MM.1S (cell line): ENCODE results near the gene COL18A1.

Experiments used
- DNase-seq: peaks from one replicate; pipeline ENCODE4 v3.0.0-alpha.2; 2015
- H2AFZ ChIP-seq: fragments of 300-600 bp; sonication (generic); 2 replicates; pipeline ENCODE4 v1.6.0; 2016; ENCODE audit warnings: antibody characterized with exemption, low read length
- H3F3A ChIP-seq: fragments of 300-600 bp; sonication (generic); 2 replicates; pipeline ENCODE4 v1.6.1; 2016; ENCODE audit warnings: mild to moderate bottlenecking, antibody characterized with exemption, low read length, moderate library complexity, mixed read lengths; ENCODE audit not compliant: insufficient read depth
- H3K27ac ChIP-seq: fragments of 300-600 bp; sonication (generic); 2 replicates; pipeline ENCODE4 v1.5.1; 2016; ENCODE audit warnings: mild to moderate bottlenecking, low read length
- H3K27me3 ChIP-seq: fragments of 300-600 bp; sonication (generic); replicated peaks from 2 replicates; pipeline ENCODE4 v1.6.0; 2016; ENCODE audit warnings: low read length; ENCODE audit not compliant: insufficient read depth
- H3K36me3 ChIP-seq: fragments of 300-600 bp; sonication (generic); replicated peaks from 2 replicates; pipeline ENCODE4 v1.6.1; 2016; ENCODE audit warnings: mild to moderate bottlenecking, low read length, mixed read lengths; ENCODE audit not compliant: insufficient read depth
- H3K4me1 ChIP-seq: fragments of 300-600 bp; sonication (generic); 2 replicates; pipeline ENCODE4 v1.6.1; 2016; ENCODE audit warnings: low read length, mixed read lengths
- H3K4me2 ChIP-seq: fragments of 300-600 bp; sonication (generic); 2 replicates; pipeline ENCODE4 v1.6.0; 2016; ENCODE audit warnings: low read depth, low read length
- H3K4me3 ChIP-seq: fragments of 300-600 bp; sonication (generic); 2 replicates; pipeline ENCODE4 v1.5.1; 2016; ENCODE audit warnings: low read length, mixed read lengths
- H3K79me2 ChIP-seq: fragments of 300-600 bp; sonication (generic); 2 replicates; pipeline ENCODE4 v1.6.1; 2016; ENCODE audit warnings: mixed run types, low read length, mixed read lengths
- H3K9ac ChIP-seq: fragments of 300-600 bp; sonication (generic); 2 replicates; pipeline ENCODE4 v1.6.1; 2016; ENCODE audit warnings: low read length, mixed read lengths
- H3K9me2 ChIP-seq: fragments of 300-600 bp; sonication (generic); replicated peaks from 2 replicates; pipeline ENCODE4 v1.6.1; 2016; ENCODE audit warnings: mild to moderate bottlenecking, low read length, mixed read lengths; ENCODE audit not compliant: insufficient read depth
- H3K9me3 ChIP-seq: fragments of 300-600 bp; sonication (generic); replicated peaks from 2 replicates; pipeline ENCODE4 v1.6.1; 2016; ENCODE audit warnings: mild to moderate bottlenecking, low read length, mixed read lengths; ENCODE audit not compliant: insufficient read depth
- H4K20me1 ChIP-seq: fragments of 300-600 bp; sonication (generic); 2 replicates; pipeline ENCODE4 v1.6.1; 2016; ENCODE audit warnings: mild to moderate bottlenecking, low read length, moderate library complexity, mixed read lengths; ENCODE audit not compliant: insufficient read depth
- EZH2 ChIP-seq: fragments of 300-600 bp; sonication (generic); optimal IDR thresholded peaks from 2 replicates; pipeline ENCODE3; 2017; ENCODE audit warnings: low read depth, mild to moderate bottlenecking, antibody characterized with exemption, low read length, mixed read lengths
- EZH2phosphoT487 ChIP-seq: fragments of 300-600 bp; sonication (generic); IDR thresholded peaks from 2 replicates; pipeline ENCODE4 v1.6.1; 2018; ENCODE audit warnings: antibody characterized with exemption, low read length
- TF ChIP-seq, protein P1 (sequence below): fragments of 300-600 bp; sonication (generic); IDR thresholded peaks from 2 replicates; pipeline ENCODE4 v1.5.1; 2016; ENCODE audit warnings: antibody characterized with exemption, low read length, mixed read lengths

The COL18A1 gene

GRCh38 chr21:45505416-45506021 is 100.6 kb downstream of the COL18A1 start:
- no peak overlapping the region for H3K27ac ChIP-seq
- no peaks in the 10 kb centered on the region for H3K36me3 ChIP-seq

GRCh38 chr21:45506241-45506817 is 101.4 kb downstream of the COL18A1 start:
- no peaks in the 10 kb centered on the region for H3K79me2 ChIP-seq
- H3K9ac ChIP-seq, result no peak overlapping the region
- H4K20me1 ChIP-seq, result no peaks in the 10 kb centered on the region; the same call in 1 of the 2 replicates
- no peak overlapping the region for H2AFZ ChIP-seq
- no peak overlapping the region for H3K27ac ChIP-seq
- H3K36me3 ChIP-seq, result no peaks in the 10 kb centered on the region
- DNase-seq, result no peak
- H3K27me3 ChIP-seq, result peaks cover 50% of the 10 kb centered on the region
- TF ChIP-seq, protein P1, sequence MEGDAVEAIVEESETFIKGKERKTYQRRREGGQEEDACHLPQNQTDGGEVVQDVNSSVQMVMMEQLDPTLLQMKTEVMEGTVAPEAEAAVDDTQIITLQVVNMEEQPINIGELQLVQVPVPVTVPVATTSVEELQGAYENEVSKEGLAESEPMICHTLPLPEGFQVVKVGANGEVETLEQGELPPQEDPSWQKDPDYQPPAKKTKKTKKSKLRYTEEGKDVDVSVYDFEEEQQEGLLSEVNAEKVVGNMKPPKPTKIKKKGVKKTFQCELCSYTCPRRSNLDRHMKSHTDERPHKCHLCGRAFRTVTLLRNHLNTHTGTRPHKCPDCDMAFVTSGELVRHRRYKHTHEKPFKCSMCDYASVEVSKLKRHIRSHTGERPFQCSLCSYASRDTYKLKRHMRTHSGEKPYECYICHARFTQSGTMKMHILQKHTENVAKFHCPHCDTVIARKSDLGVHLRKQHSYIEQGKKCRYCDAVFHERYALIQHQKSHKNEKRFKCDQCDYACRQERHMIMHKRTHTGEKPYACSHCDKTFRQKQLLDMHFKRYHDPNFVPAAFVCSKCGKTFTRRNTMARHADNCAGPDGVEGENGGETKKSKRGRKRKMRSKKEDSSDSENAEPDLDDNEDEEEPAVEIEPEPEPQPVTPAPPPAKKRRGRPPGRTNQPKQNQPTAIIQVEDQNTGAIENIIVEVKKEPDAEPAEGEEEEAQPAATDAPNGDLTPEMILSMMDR, result no peak
- no peak for TF ChIP-seq EZH2
- H3K4me3 ChIP-seq, result no peak overlapping the region
- no peaks in the 10 kb centered on the region for H3K4me1 ChIP-seq
- H3K9me3 ChIP-seq, result no peaks in the 10 kb centered on the region
- no peak overlapping the region for H3K4me2 ChIP-seq
- no peaks in the 10 kb centered on the region for H3F3A ChIP-seq
- no peaks in the 10 kb centered on the region for H3K9me2 ChIP-seq

More at GRCh38 chr21:45505416-45506021, 100.6 kb downstream of the COL18A1 start:
- Histone ChIP-seq H3F3A (no peaks in the 10 kb centered on the region), H2AFZ (no peak overlapping the region), H4K20me1 (no peaks in the 10 kb centered on the region; the same call in 1 of the 2 replicates), H3K9me2 (no peaks in the 10 kb centered on the region), H3K79me2 (no peaks in the 10 kb centered on the region), H3K4me3 (no peak overlapping the region), H3K4me2 (no peak overlapping the region), H3K4me1 (no peaks in the 10 kb centered on the region), H3K9ac (no peak overlapping the region), H3K9me3 (no peaks in the 10 kb centered on the region), H3K27me3 (peaks cover 53% of the 10 kb centered on the region)
- TF ChIP-seq, protein P1, result no peak
- TF ChIP-seq EZH2phosphoT487, result no peak
- TF ChIP-seq EZH2, result no peak
- no peak for DNase-seq

GRCh38 chr21:45506836-45507522 is 102.0 kb downstream of the COL18A1 start:
- no peaks in the 10 kb centered on the region for H3K79me2 ChIP-seq
- DNase-seq, result no peak
- no peak overlapping the region for H3K4me3 ChIP-seq
- no peaks in the 10 kb centered on the region for H3F3A ChIP-seq
- no peak overlapping the region for H3K27ac ChIP-seq
- no peak overlapping the region for H2AFZ ChIP-seq
- no peaks in the 10 kb centered on the region for H3K4me1 ChIP-seq
- TF ChIP-seq, protein P1, result no peak
- TF ChIP-seq EZH2, result no peak
- TF ChIP-seq EZH2phosphoT487, result no peak
- H3K4me2 ChIP-seq, result no peak overlapping the region
- no peak overlapping the region for H3K9ac ChIP-seq
- no peaks in the 10 kb centered on the region for H3K9me2 ChIP-seq
- H3K9me3 ChIP-seq, result no peaks in the 10 kb centered on the region
- H3K36me3 ChIP-seq, result no peaks in the 10 kb centered on the region
- peaks cover 48% of the 10 kb centered on the region for H3K27me3 ChIP-seq
- no peaks in the 10 kb centered on the region; the same call in 1 of the 2 replicates for H4K20me1 ChIP-seq
